GM21717 (cell line): ENCODE data around the gene SELENOF.
"Not testable (repeated sequence)": the region's sequence is repeated elsewhere in the genome, so short reads cannot be mapped to it uniquely, and the experiment has no call there.

Source experiments
- ATAC-seq: cut with Tn5 transposase; IDR thresholded peaks from one replicate; pipeline ENCODE4 v1.9.1; 2021; ENCODE audit warnings: mild to moderate bottlenecking, moderate library complexity; ENCODE audit not compliant: unreplicated experiment

The SELENOF gene

GRCh38 chr1:86922445-86922844, 8.5 kb upstream of the SELENOF start:
- no peak for ATAC-seq

- no peak for ATAC-seq
Observed at GRCh38 chr1:86916752-86917151, 2.8 kb upstream of the SELENOF start.

- ATAC-seq = no peak
Observed at GRCh38 chr1:86915737-86916235, 1.9 kb upstream of the SELENOF start.

GRCh38 chr1:86914998-86915736, 1.2 kb upstream of the SELENOF start:
- ATAC-seq = peak; percentile 25

GRCh38 chr1:86914601-86914997, 673 bp upstream of the SELENOF start, which contains the start of gene HS2ST1:
Gene HS2ST1, plus strand, starts transcription at chr1:86914635.
- no peak for ATAC-seq

- ATAC-seq = peak; percentile 22
Observed at GRCh38 chr1:86913399-86913895, 479 bp downstream of the SELENOF start.

GRCh38 chr1:86912281-86912900, 1.5 kb downstream of the SELENOF start:
- ATAC-seq = no peak

GRCh38 chr1:86906419-86906818, 7.5 kb downstream of the SELENOF start:
- ATAC-seq = no peak

- ATAC-seq = no peak
Observed at GRCh38 chr1:86905875-86906274, 8.1 kb downstream of the SELENOF start.

GRCh38 chr1:86899401-86899800, 14.5 kb downstream of the SELENOF start:
- ATAC-seq = not testable (repeated sequence)

- ATAC-seq = no peak
Observed at GRCh38 chr1:86888327-86888726, 25.6 kb downstream of the SELENOF start.

- ATAC-seq = no peak
Observed at GRCh38 chr1:86887479-86888162, 26.3 kb downstream of the SELENOF start.

- ATAC-seq = no peak
Observed at GRCh38 chr1:86875722-86876121, 38.2 kb downstream of the SELENOF start.

- ATAC-seq = no peak
Observed at GRCh38 chr1:86872086-86872485, 41.8 kb downstream of the SELENOF start.

GRCh38 chr1:86871001-86871400, 42.9 kb downstream of the SELENOF start:
- no peak for ATAC-seq

- no peak for ATAC-seq
Observed at GRCh38 chr1:86868477-86868876, 45.4 kb downstream of the SELENOF start.

GRCh38 chr1:86867278-86867677, 46.6 kb downstream of the SELENOF start:
- ATAC-seq = not testable (repeated sequence)

- no peak for ATAC-seq
Observed at GRCh38 chr1:86866665-86867064, 47.3 kb downstream of the SELENOF start.

GRCh38 chr1:86865973-86866637, 47.8 kb downstream of the SELENOF start:
- peak; percentile 71 for ATAC-seq

GRCh38 chr1:86862920-86863319, 51.0 kb downstream of the SELENOF start:
- ATAC-seq = no peak

GRCh38 chr1:86861424-86861823, 52.5 kb downstream of the SELENOF start:
- ATAC-seq = no peak
